NCI-H146 treated with DMSO at 0.1 percent for 48 hours (cell line): ENCODE results near the gene C17orf100.

ENCODE experiments used
- DNase-seq: peaks from one replicate; lab custom pipeline; 2025; ENCODE audit not compliant: unreplicated experiment; lab: John Stamatoyannopoulos, UW

Gene C17orf100

GRCh38 chr17:6668219-6668618 lies 16.7 kb downstream of the C17orf100 start:
- no peak for DNase-seq

- DNase-seq, result no peak
Observed at GRCh38 chr17:6668727-6669425, 17.3 kb downstream of the C17orf100 start.

- no peak for DNase-seq
Observed at GRCh38 chr17:6669479-6670212, 18.1 kb downstream of the C17orf100 start.

- DNase-seq, result no peak
Observed at GRCh38 chr17:6670571-6670970, 19.0 kb downstream of the C17orf100 start.

- DNase-seq, result no peak
Observed at GRCh38 chr17:6670999-6671398, 19.4 kb downstream of the C17orf100 start.

- no peak for DNase-seq
Observed at GRCh38 chr17:6671431-6671830, 19.9 kb downstream of the C17orf100 start.

- DNase-seq, result no peak
Observed at GRCh38 chr17:6674586-6674985, 23.0 kb downstream of the C17orf100 start.

GRCh38 chr17:6675201-6675825 lies 23.8 kb downstream of the C17orf100 start:
- no peak for DNase-seq

- DNase-seq, result no peak
Observed at GRCh38 chr17:6676802-6677157, 25.2 kb downstream of the C17orf100 start.

GRCh38 chr17:6677158-6677831 lies 25.7 kb downstream of the C17orf100 start:
- DNase-seq, result no peak

GRCh38 chr17:6677946-6678345 lies 26.4 kb downstream of the C17orf100 start:
- no peak for DNase-seq

- no peak for DNase-seq
Observed at GRCh38 chr17:6679241-6679640, 27.7 kb downstream of the C17orf100 start.

GRCh38 chr17:6681176-6681575 lies 29.6 kb downstream of the C17orf100 start:
- no peak for DNase-seq

- no peak for DNase-seq
Observed at GRCh38 chr17:6681671-6682070, 30.1 kb downstream of the C17orf100 start.

- no peak for DNase-seq
Observed at GRCh38 chr17:6682339-6682738, 30.8 kb downstream of the C17orf100 start.

- no peak for DNase-seq
Observed at GRCh38 chr17:6683081-6683684, 31.6 kb downstream of the C17orf100 start.

- no peak for DNase-seq
Observed at GRCh38 chr17:6683730-6684459, 32.3 kb downstream of the C17orf100 start.

- DNase-seq, result no peak
Observed at GRCh38 chr17:6684460-6684783, 32.9 kb downstream of the C17orf100 start.

GRCh38 chr17:6684881-6685767 lies 33.6 kb downstream of the C17orf100 start:
- no peak for DNase-seq

- DNase-seq, result no peak
Observed at GRCh38 chr17:6686026-6686425, 34.5 kb downstream of the C17orf100 start.
